Measurements from ENCODE around the gene IFNA2. TPM values are rescaled to one million over a fixed set of nuclear protein-coding genes. Genes with fewer than 3 reads are reported as not detected.

IFNA2 gene
- total RNA-seq, 1 experiment from 2014 or later: not detected

GRCh38 chr9:21414220-21414940 lies 29.2 kb upstream of the IFNA2 start:
- no peak for DNase-seq
- no peaks in the 10 kb centered on the region for H4K20me1 ChIP-seq (ENCODE audit: insufficient read depth, low read depth, low read length)

GRCh38 chr9:21413624-21414023 lies 28.4 kb upstream of the IFNA2 start:
- Histone ChIP-seq H3K9me3 (ENCODE audit: low read length) (no peaks in the 10 kb centered on the region), H3K36me3 (ENCODE audit: insufficient read depth, low read length) (no peaks in the 10 kb centered on the region), H4K20me1 (ENCODE audit: insufficient read depth, low read depth, low read length) (no peaks in the 10 kb centered on the region), H3K27ac (ENCODE audit: low read length) (no peak overlapping the region), H3K9me2 (replicated peaks; ENCODE audit: insufficient read depth, low read length) (no peaks in the 10 kb centered on the region), H3K27me3 (ENCODE audit: low read length) (no peaks in the 10 kb centered on the region), H3K4me1 (ENCODE audit: low read length) (peaks cover 11% of the 10 kb centered on the region), H3K4me3 (ENCODE audit: low read length) (no peak overlapping the region), H3K4me2 (ENCODE audit: low read depth, low read length, poor library complexity, severe bottlenecking) (no peak overlapping the region), H2AFZ (ENCODE audit: low read length) (no peak overlapping the region), H3K79me2 (ENCODE audit: low read length) (no peaks in the 10 kb centered on the region), H3K9ac (ENCODE audit: low read length) (no peak overlapping the region)
- DNase-seq: peak; percentile 54

More at GRCh38 chr9:21414220-21414940, 29.2 kb upstream of the IFNA2 start:
- no peaks in the 10 kb centered on the region for H3K27me3 ChIP-seq (ENCODE audit: low read length)
- no peak overlapping the region for H2AFZ ChIP-seq (ENCODE audit: low read length)
- H3K4me3 ChIP-seq (ENCODE audit: low read length): no peak overlapping the region
- no peaks in the 10 kb centered on the region for H3K9me3 ChIP-seq (ENCODE audit: low read length)
- H3K9ac ChIP-seq (ENCODE audit: low read length): no peak overlapping the region
- H3K27ac ChIP-seq (ENCODE audit: low read length): no peak overlapping the region
- peaks cover 11% of the 10 kb centered on the region for H3K4me1 ChIP-seq (ENCODE audit: low read length)
- no peak overlapping the region for H3K4me2 ChIP-seq (ENCODE audit: low read depth, low read length, poor library complexity, severe bottlenecking)
- H3K36me3 ChIP-seq (ENCODE audit: insufficient read depth, low read length): no peaks in the 10 kb centered on the region
- H3K79me2 ChIP-seq (ENCODE audit: low read length): no peaks in the 10 kb centered on the region
- H3K9me2 ChIP-seq (replicated peaks; ENCODE audit: insufficient read depth, low read length): no peaks in the 10 kb centered on the region

DNA sequence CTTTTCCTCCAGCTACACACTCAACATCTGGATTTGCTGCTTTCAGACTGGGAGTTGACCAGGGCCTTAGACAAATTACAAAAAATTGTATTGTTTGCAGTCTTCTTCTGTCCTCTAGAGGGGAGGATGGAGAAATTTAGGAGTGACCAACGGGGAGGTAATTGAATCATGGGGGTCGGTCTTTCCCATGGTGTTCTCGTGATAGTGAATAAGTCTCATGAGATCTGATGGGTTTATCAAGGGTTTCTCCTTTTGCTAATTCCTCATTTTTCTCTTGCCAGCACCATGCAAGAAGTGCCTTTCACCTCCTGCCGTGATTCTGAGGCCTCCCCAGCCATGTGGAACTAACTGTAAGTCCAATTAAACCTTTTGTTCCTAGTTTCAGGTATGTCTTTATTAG lies 28.0 kb upstream of the IFNA2 start:
- Histone ChIP-seq H3K9ac (ENCODE audit: low read length) (no peak overlapping the region), H3K27me3 (ENCODE audit: low read length) (no peaks in the 10 kb centered on the region), H3K4me3 (ENCODE audit: low read length) (no peak overlapping the region), H2AFZ (ENCODE audit: low read length) (no peak overlapping the region), H3K79me2 (ENCODE audit: low read length) (no peaks in the 10 kb centered on the region), H3K9me3 (ENCODE audit: low read length) (no peaks in the 10 kb centered on the region), H3K36me3 (ENCODE audit: insufficient read depth, low read length) (no peaks in the 10 kb centered on the region), H3K9me2 (replicated peaks; ENCODE audit: insufficient read depth, low read length) (no peaks in the 10 kb centered on the region), H3K27ac (ENCODE audit: low read length) (no peak overlapping the region), H3K4me1 (ENCODE audit: low read length) (peaks cover 11% of the 10 kb centered on the region), H4K20me1 (ENCODE audit: insufficient read depth, low read depth, low read length) (no peaks in the 10 kb centered on the region), H3K4me2 (ENCODE audit: low read depth, low read length, poor library complexity, severe bottlenecking) (no peak overlapping the region)
- DNase-seq: no peak

GRCh38 chr9:21412107-21412506 lies 26.9 kb upstream of the IFNA2 start:
- Histone ChIP-seq H3K27ac (ENCODE audit: low read length) (no peak overlapping the region), H3K79me2 (ENCODE audit: low read length) (no peaks in the 10 kb centered on the region), H3K4me3 (ENCODE audit: low read length) (no peak overlapping the region), H3K36me3 (ENCODE audit: insufficient read depth, low read length) (no peaks in the 10 kb centered on the region), H2AFZ (ENCODE audit: low read length) (no peak overlapping the region), H3K4me1 (ENCODE audit: low read length) (peaks cover 11% of the 10 kb centered on the region), H3K4me2 (ENCODE audit: low read depth, low read length, poor library complexity, severe bottlenecking) (no peak overlapping the region), H3K9me2 (replicated peaks; ENCODE audit: insufficient read depth, low read length) (no peaks in the 10 kb centered on the region), H3K9me3 (ENCODE audit: low read length) (no peaks in the 10 kb centered on the region), H4K20me1 (ENCODE audit: insufficient read depth, low read depth, low read length) (no peaks in the 10 kb centered on the region), H3K9ac (ENCODE audit: low read length) (no peak overlapping the region), H3K27me3 (ENCODE audit: low read length) (no peaks in the 10 kb centered on the region)
- DNase-seq: peak; percentile 83

GRCh38 chr9:21408817-21409216 lies 23.6 kb upstream of the IFNA2 start, which contains the start of gene IFNA8:
TSS of gene IFNA8 (plus strand) at chr9:21409117. CDS start at chr9:21409177, 60 bp downstream.
- Histone ChIP-seq H3K4me2 (ENCODE audit: low read depth, low read length, poor library complexity, severe bottlenecking) (no peak within 1 kb of the TSS), H3K79me2 (ENCODE audit: low read length) (no peaks in the 10 kb centered on the region), H3K36me3 (ENCODE audit: insufficient read depth, low read length) (no peaks in the 10 kb centered on the region), H3K9ac (ENCODE audit: low read length) (no peak within 1 kb of the TSS), H3K4me3 (ENCODE audit: low read length) (no peak within 1 kb of the TSS), H3K9me2 (replicated peaks; ENCODE audit: insufficient read depth, low read length) (no peaks in the 10 kb centered on the region), H3K27ac (ENCODE audit: low read length) (no peak within 1 kb of the TSS), H3K4me1 (ENCODE audit: low read length) (peaks cover 11% of the 10 kb centered on the region), H3K27me3 (ENCODE audit: low read length) (no peaks in the 10 kb centered on the region), H4K20me1 (ENCODE audit: insufficient read depth, low read depth, low read length) (no peaks in the 10 kb centered on the region), H2AFZ (ENCODE audit: low read length) (no peak within 1 kb of the TSS), H3K9me3 (ENCODE audit: low read length) (no peaks in the 10 kb centered on the region)
- DNase-seq: no peak

GRCh38 chr9:21404146-21404545 lies 18.9 kb upstream of the IFNA2 start:
- no peaks in the 10 kb centered on the region for H3K36me3 ChIP-seq (ENCODE audit: insufficient read depth, low read length)
- no peak overlapping the region for H2AFZ ChIP-seq (ENCODE audit: low read length)
- H3K27me3 ChIP-seq (ENCODE audit: low read length): no peaks in the 10 kb centered on the region
- no peaks in the 10 kb centered on the region for H3K9me2 ChIP-seq (replicated peaks; ENCODE audit: insufficient read depth, low read length)
- H3K79me2 ChIP-seq (ENCODE audit: low read length): no peaks in the 10 kb centered on the region
- no peaks in the 10 kb centered on the region for H4K20me1 ChIP-seq (ENCODE audit: insufficient read depth, low read depth, low read length)
- no peak overlapping the region for H3K9ac ChIP-seq (ENCODE audit: low read length)
- H3K4me2 ChIP-seq (ENCODE audit: low read depth, low read length, poor library complexity, severe bottlenecking): no peak overlapping the region
- no peak overlapping the region for H3K4me3 ChIP-seq (ENCODE audit: low read length)
- H3K27ac ChIP-seq (ENCODE audit: low read length): no peak overlapping the region
- H3K4me1 ChIP-seq (ENCODE audit: low read length): no peaks in the 10 kb centered on the region
- no peak for DNase-seq
- no peaks in the 10 kb centered on the region for H3K9me3 ChIP-seq (ENCODE audit: low read length)

- no peak overlapping the region for H3K4me3 ChIP-seq (ENCODE audit: low read length)
- no peak for DNase-seq
- no peaks in the 10 kb centered on the region for H3K4me1 ChIP-seq (ENCODE audit: low read length)
- no peaks in the 10 kb centered on the region for H3K9me3 ChIP-seq (ENCODE audit: low read length)
- H2AFZ ChIP-seq (ENCODE audit: low read length): no peak overlapping the region
- H3K27me3 ChIP-seq (ENCODE audit: low read length): no peaks in the 10 kb centered on the region
- H3K79me2 ChIP-seq (ENCODE audit: low read length): no peaks in the 10 kb centered on the region
- H3K27ac ChIP-seq (ENCODE audit: low read length): no peak overlapping the region
- no peak overlapping the region for H3K9ac ChIP-seq (ENCODE audit: low read length)
- no peaks in the 10 kb centered on the region for H4K20me1 ChIP-seq (ENCODE audit: insufficient read depth, low read depth, low read length)
- H3K9me2 ChIP-seq (replicated peaks; ENCODE audit: insufficient read depth, low read length): no peaks in the 10 kb centered on the region
- H3K36me3 ChIP-seq (ENCODE audit: insufficient read depth, low read length): no peaks in the 10 kb centered on the region
- H3K4me2 ChIP-seq (ENCODE audit: low read depth, low read length, poor library complexity, severe bottlenecking): no peak overlapping the region
Observed at GRCh38 chr9:21402386-21403251, 17.4 kb upstream of the IFNA2 start.

DNA sequence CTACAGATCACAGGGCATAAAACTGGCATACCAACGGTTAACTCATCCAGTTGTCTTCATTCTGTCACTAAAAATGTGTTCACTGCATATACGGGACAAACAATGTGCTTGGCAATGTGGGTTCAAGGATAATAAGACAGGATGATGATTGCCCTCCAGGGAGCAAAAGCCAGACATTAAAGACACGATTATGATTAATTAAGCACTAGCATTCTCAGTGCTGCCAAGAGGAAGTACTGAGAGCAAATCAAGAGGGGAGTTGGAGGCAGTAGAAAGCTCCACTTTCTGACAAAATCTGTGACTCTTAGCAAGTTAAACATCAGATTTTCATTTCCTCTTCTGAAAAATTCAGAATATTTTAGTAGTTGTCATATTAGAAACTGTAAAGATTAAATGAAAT lies 14.8 kb upstream of the IFNA2 start:
- no peaks in the 10 kb centered on the region for H3K9me3 ChIP-seq (ENCODE audit: low read length)
- H3K4me1 ChIP-seq (ENCODE audit: low read length): no peaks in the 10 kb centered on the region
- no peaks in the 10 kb centered on the region for H3K79me2 ChIP-seq (ENCODE audit: low read length)
- H3K27ac ChIP-seq (ENCODE audit: low read length): no peak overlapping the region
- H3K27me3 ChIP-seq (ENCODE audit: low read length): no peaks in the 10 kb centered on the region
- H3K9ac ChIP-seq (ENCODE audit: low read length): no peak overlapping the region
- H3K36me3 ChIP-seq (ENCODE audit: insufficient read depth, low read length): no peaks in the 10 kb centered on the region
- H3K4me2 ChIP-seq (ENCODE audit: low read depth, low read length, poor library complexity, severe bottlenecking): no peak overlapping the region
- H2AFZ ChIP-seq (ENCODE audit: low read length): no peak overlapping the region
- no peak overlapping the region for H3K4me3 ChIP-seq (ENCODE audit: low read length)
- H3K9me2 ChIP-seq (replicated peaks; ENCODE audit: insufficient read depth, low read length): no peaks in the 10 kb centered on the region
- no peaks in the 10 kb centered on the region for H4K20me1 ChIP-seq (ENCODE audit: insufficient read depth, low read depth, low read length)
- DNase-seq: no peak

Measured in Karpas-422 (cell line).